K562 (cell line): ENCODE measurements around the gene FGF21. TPM values are rescaled to one million over a fixed set of nuclear protein-coding genes. Genes with fewer than 3 reads are reported as not detected.
A peak's percentile ranks its signal among the peaks of the same experiment; 100 is the strongest.

Experiments
- CREB1 ChIP-seq, 2 experiments: sonication (generic) in 1 of 2; formaldehyde crosslinking in 1 of 2; IDR thresholded peaks; 2 replicates each; pipeline versions ENCODE4 v1.6.1 to v1.8.0; 2012 to 2022; ENCODE audit warnings: inconsistent platforms in 1 of 2, mild to moderate bottlenecking in 1 of 2, missing genetic modification reagents in 1 of 2, moderate library complexity in 1 of 2
- CUX1 ChIP-seq: fragments of 200-800 bp; sonication (Bioruptor generic); IDR thresholded peaks from 2 replicates; pipeline ENCODE4 v1.6.1; 2016; ENCODE audit warnings: missing genetic modification characterization, missing compliant biosample characterization
- ELF1 ChIP-seq: fragments of 200-800 bp; sonication (Bioruptor generic); IDR thresholded peaks from 2 replicates; pipeline ENCODE4 v1.6.1; 2016; ENCODE audit warnings: missing genetic modification characterization, missing compliant biosample characterization
- FOXK1 ChIP-seq: sonication (generic); formaldehyde crosslinking; IDR thresholded peaks from 2 replicates; pipeline ENCODE4 v1.8.0; 2022; ENCODE audit warnings: missing genetic modification reagents, mild to moderate bottlenecking, borderline replicate concordance
- FUS ChIP-seq: fragments of 200-400 bp; formaldehyde crosslinking; optimal IDR thresholded peaks from 2 replicates; pipeline ENCODE3; 2017; ENCODE audit warnings: low read depth, low read length
- GATAD2B ChIP-seq: fragments of 450-650 bp; IDR thresholded peaks from 2 replicates; pipeline ENCODE4 v1.6.1; 2017; ENCODE audit warnings: mild to moderate bottlenecking, borderline replicate concordance
- HDGF ChIP-seq: fragments of 450-650 bp; IDR thresholded peaks from 2 replicates; pipeline ENCODE4 v1.6.1; 2016
- HNRNPUL1 ChIP-seq: fragments of 200-400 bp; formaldehyde crosslinking; IDR thresholded peaks from 2 replicates; pipeline ENCODE4 v1.6.1; 2017; ENCODE audit warnings: low read length
- JUN ChIP-seq, 2 experiments: sonication (generic) in 1 of 2; formaldehyde crosslinking in 1 of 2; IDR thresholded peaks; 2 replicates each; pipeline versions ENCODE4 v1.6.1 to v1.8.0; 2012 to 2022; ENCODE audit warnings: borderline replicate concordance in 2 of 2, mild to moderate bottlenecking in 2 of 2, improper control_type of control experiment in 1 of 2, low read depth in 1 of 2, low read length in 1 of 2, missing genetic modification reagents in 1 of 2
- NFIC ChIP-seq: fragments of 450-650 bp; IDR thresholded peaks from 2 replicates; pipeline ENCODE4 v1.6.1; 2017; ENCODE audit warnings: mild to moderate bottlenecking, inconsistent platforms
- RAD51 ChIP-seq: fragments of 450-650 bp; IDR thresholded peaks from 2 replicates; pipeline ENCODE4 v1.7.1; 2016; ENCODE audit warnings: low read depth, mild to moderate bottlenecking, borderline replicate concordance
- RBBP5 ChIP-seq: fragments of 200-600 bp; sonication (generic); IDR thresholded peaks from 2 replicates; pipeline ENCODE4 v1.6.1; 2012; ENCODE audit warnings: borderline replicate concordance, mild to moderate bottlenecking, low read length, control low read depth, inconsistent platforms; ENCODE audit not compliant: insufficient read depth, poor library complexity, severe bottlenecking
- SIN3A ChIP-seq, 2 experiments: fragments of 150-350 bp in 1 of 2; IDR thresholded peaks; 2 replicates each; pipeline ENCODE4 v1.6.1; 2011 to 2016; ENCODE audit warnings: borderline replicate concordance in 2 of 2, low read depth in 2 of 2, low read length in 2 of 2, mild to moderate bottlenecking in 2 of 2, moderate library complexity in 2 of 2; ENCODE audit not compliant: control insufficient read depth in 1 of 2
- THRAP3 ChIP-seq: fragments of 450-650 bp; IDR thresholded peaks from 2 replicates; pipeline ENCODE4 v1.6.1; 2016; ENCODE audit warnings: mild to moderate bottlenecking, inconsistent platforms, borderline replicate concordance
- ZNF282 ChIP-seq: sonication (generic); formaldehyde crosslinking; IDR thresholded peaks from 2 replicates; pipeline ENCODE4 v1.8.1; 2023; ENCODE audit warnings: missing genetic modification reagents
- polyA plus RNA-seq, 8 experiments: library from polyadenylated mRNA; depleted of rRNA in 4 of 8; stranded (reverse) in 5 of 8; unstranded in 3 of 8; fragments of >200 nt; fragmentation: Nextera tagmentation in 2 of 8; fragmentation: Illumina TruSeq in 1 of 8; extraction: Ambion mirVana in 2 of 8; extraction: Trizol in 1 of 8; gene quantifications; 2 replicates each; pipeline versions ENCODE4 v1.2.1 to v1.2.3, GENCODE V29; 2011 to 2014; ENCODE audit warnings: inconsistent platforms in 1 of 8, missing spikeins in 1 of 8
- total RNA-seq, 7 experiments: library from RNA; depleted of rRNA in 6 of 7; stranded (reverse); fragments of >200 nt in 6 of 7; fragmentation: Illumina TruSeq in 2 of 7; extraction: Trizol in 2 of 7; gene quantifications; 2 replicates each; pipeline versions ENCODE4 v1.2.1 to v1.2.3, GENCODE V29; 2011 to 2021; ENCODE audit warnings: low replicate concordance in 1 of 7
- TF ChIP-seq, protein P1 (sequence below), 2 experiments: IDR thresholded peaks in 1 of 2; conservative IDR thresholded peaks in 1 of 2; 2 replicates each; pipeline ENCODE4 v1.6.1; 2016; ENCODE audit warnings: low read depth in 2 of 2, mild to moderate bottlenecking in 1 of 2, missing compliant biosample characterization in 1 of 2, missing genetic modification characterization in 1 of 2, moderate library complexity in 1 of 2
- TF ChIP-seq, protein P2 (sequence below): sonication (generic); formaldehyde crosslinking; IDR thresholded peaks from 2 replicates; pipeline ENCODE4 v1.8.0; 2022; ENCODE audit warnings: mild to moderate bottlenecking, missing genetic modification reagents

FGF21 gene
- total and polyA plus RNA-seq, 9 of the 15 experiments (the other 6 are each of a cell fraction or from before 2014, with no cell fraction given), result 0.04 to 0.77 (median 0.09) TPM; not detected in 6

- no peak for TF ChIP-seq CREB1 (IDR thresholded peaks at IDR 0.05)
- TF ChIP-seq CREB1 (CRISPR knock-in tag; IDR thresholded peaks at IDR 0.05), result peak; percentile 51; the same call in 1 of the 2 replicates
- no peak for TF ChIP-seq HDGF
- TF ChIP-seq GATAD2B, result peak; percentile 66; the same call in 1 of the 2 replicates
- no peak for TF ChIP-seq FUS
- TF ChIP-seq NFIC, result peak; percentile 14; the same call in 1 of the 2 replicates
- no peak for TF ChIP-seq ZNF282 (CRISPR knock-in tag)
- 0 out of 2 replicates have a peak, but pooled peaks have one; percentile 25 for TF ChIP-seq ELF1 (tag)
- TF ChIP-seq JUN (IDR thresholded peaks at IDR 0.05; ENCODE audit: borderline replicate concordance, low read depth, low read length), result peak; percentile 94
- no peak for TF ChIP-seq JUN (CRISPR knock-in tag; IDR thresholded peaks at IDR 0.05; ENCODE audit: borderline replicate concordance)
- no peak for TF ChIP-seq THRAP3
- TF ChIP-seq HNRNPUL1, result no peak
- peak; percentile 81; the same call in 1 of the 2 replicates for TF ChIP-seq FOXK1 (CRISPR knock-in tag)
- TF ChIP-seq SIN3A (IDR thresholded peaks at IDR 0.05; ENCODE audit: borderline replicate concordance in 2 of 2, control insufficient read depth in 1 of 2, low read depth in 2 of 2, low read length in 2 of 2), result no peak
- peak; percentile 97 for TF ChIP-seq RAD51
- no peak for TF ChIP-seq RBBP5
- no peak for TF ChIP-seq CUX1 (CRISPR knock-in tag)
- TF ChIP-seq, protein P1, sequence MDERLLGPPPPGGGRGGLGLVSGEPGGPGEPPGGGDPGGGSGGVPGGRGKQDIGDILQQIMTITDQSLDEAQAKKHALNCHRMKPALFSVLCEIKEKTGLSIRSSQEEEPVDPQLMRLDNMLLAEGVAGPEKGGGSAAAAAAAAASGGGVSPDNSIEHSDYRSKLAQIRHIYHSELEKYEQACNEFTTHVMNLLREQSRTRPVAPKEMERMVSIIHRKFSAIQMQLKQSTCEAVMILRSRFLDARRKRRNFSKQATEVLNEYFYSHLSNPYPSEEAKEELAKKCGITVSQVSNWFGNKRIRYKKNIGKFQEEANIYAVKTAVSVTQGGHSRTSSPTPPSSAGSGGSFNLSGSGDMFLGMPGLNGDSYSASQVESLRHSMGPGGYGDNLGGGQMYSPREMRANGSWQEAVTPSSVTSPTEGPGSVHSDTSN (CRISPR knock-in tag; IDR thresholded peaks at IDR 0.05; ENCODE audit: low read depth), result no peak
- TF ChIP-seq, protein P1 (tag; conservative IDR thresholded peaks at IDR 0.05; ENCODE audit: low read depth), result peak; percentile 94
- TF ChIP-seq, protein P2, sequence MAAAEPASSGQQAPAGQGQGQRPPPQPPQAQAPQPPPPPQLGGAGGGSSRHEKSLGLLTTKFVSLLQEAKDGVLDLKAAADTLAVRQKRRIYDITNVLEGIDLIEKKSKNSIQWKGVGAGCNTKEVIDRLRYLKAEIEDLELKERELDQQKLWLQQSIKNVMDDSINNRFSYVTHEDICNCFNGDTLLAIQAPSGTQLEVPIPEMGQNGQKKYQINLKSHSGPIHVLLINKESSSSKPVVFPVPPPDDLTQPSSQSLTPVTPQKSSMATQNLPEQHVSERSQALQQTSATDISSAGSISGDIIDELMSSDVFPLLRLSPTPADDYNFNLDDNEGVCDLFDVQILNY (CRISPR knock-in tag), result no peak
Observed at GRCh38 chr19:48780631-48781391, 25.5 kb downstream of the FGF21 start (continued).
